SK-N-SH treated with all-trans-retinoic acid at 6 μM for 48 hours (cell line): ENCODE measurements around the gene CXCR5.

Source experiments
- ATAC-seq: fragments of 200-7000 bp; cut with Tn5 transposase; 3 replicates; pipeline ENCODE4 v1.9.1; 2020; ENCODE audit warnings: mild to moderate bottlenecking, moderate library complexity
- ARNTL ChIP-seq: fragments of 450-650 bp; formaldehyde crosslinking; IDR thresholded peaks from 2 replicates; pipeline ENCODE4 v1.5.0; 2020; ENCODE audit warnings: low read depth, mild to moderate bottlenecking, moderate library complexity, borderline replicate concordance
- BACH2 ChIP-seq: fragments of 250-450 bp; sonication (Bioruptor Pico); IDR thresholded peaks from 2 replicates; pipeline ENCODE4 v1.9.0; 2021; ENCODE audit warnings: mild to moderate bottlenecking, borderline replicate concordance
- CREB5 ChIP-seq: fragments of 250-450 bp; sonication (Bioruptor Pico); IDR thresholded peaks from 2 replicates; pipeline ENCODE4 v1.5.1; 2020; ENCODE audit warnings: low read depth, mild to moderate bottlenecking, moderate library complexity
- CSDC2 ChIP-seq: fragments of 250-450 bp; sonication (Bioruptor Pico); IDR thresholded peaks from 2 replicates; pipeline ENCODE4 v1.5.0; 2020; ENCODE audit warnings: mild to moderate bottlenecking, moderate library complexity
- ESRRG ChIP-seq: fragments of 250-450 bp; sonication (Bioruptor Pico); IDR thresholded peaks from 2 replicates; pipeline ENCODE4 v1.6.1; 2021; ENCODE audit warnings: mild to moderate bottlenecking
- GLIS3 ChIP-seq: fragments of 250-450 bp; sonication (Bioruptor Pico); IDR thresholded peaks from 2 replicates; pipeline ENCODE4 v1.5.0; 2020; ENCODE audit warnings: mild to moderate bottlenecking, moderate library complexity
- OSR1 ChIP-seq: fragments of 250-450 bp; sonication (Bioruptor Pico); IDR thresholded peaks from 2 replicates; pipeline ENCODE4 v1.8.0; 2022; ENCODE audit warnings: moderate library complexity, mild to moderate bottlenecking, inconsistent platforms
- RARB ChIP-seq: fragments of 250-450 bp; sonication (Bioruptor Pico); IDR thresholded peaks from 2 replicates; pipeline ENCODE4 v1.8.0; 2021; ENCODE audit warnings: mild to moderate bottlenecking, moderate library complexity
- SNAI2 ChIP-seq: fragments of 250-450 bp; sonication (Bioruptor Pico); IDR thresholded peaks from 2 replicates; pipeline ENCODE4 v1.5.0; 2020; ENCODE audit warnings: mild to moderate bottlenecking, moderate library complexity
- TCF4 ChIP-seq: fragments of 250-450 bp; sonication (Bioruptor Pico); IDR thresholded peaks from 2 replicates; pipeline ENCODE4 v1.8.0; 2021; ENCODE audit warnings: mild to moderate bottlenecking, moderate library complexity, borderline replicate concordance
- TOX ChIP-seq: fragments of 250-450 bp; sonication (Bioruptor Pico); IDR thresholded peaks from 2 replicates; pipeline ENCODE4 v1.8.0; 2021; ENCODE audit warnings: mild to moderate bottlenecking, moderate library complexity, borderline replicate concordance
- ZC3H10 ChIP-seq: fragments of 250-450 bp; sonication (Bioruptor Pico); IDR thresholded peaks from 2 replicates; pipeline ENCODE4 v1.5.1; 2021; ENCODE audit warnings: mild to moderate bottlenecking, moderate library complexity
- ZFP3 ChIP-seq: fragments of 250-450 bp; sonication (Bioruptor Pico); IDR thresholded peaks from 2 replicates; pipeline ENCODE4 v1.5.0; 2020; ENCODE audit warnings: mild to moderate bottlenecking, moderate library complexity
- ZFP30 ChIP-seq: fragments of 450-650 bp; formaldehyde crosslinking; IDR thresholded peaks from 2 replicates; pipeline ENCODE4 v1.5.0; 2022; ENCODE audit warnings: mild to moderate bottlenecking, moderate library complexity
- ZNF565 ChIP-seq: fragments of 450-650 bp; formaldehyde crosslinking; conservative IDR thresholded peaks from 2 replicates; pipeline ENCODE4 v1.5.0; 2020; ENCODE audit warnings: low read depth, mild to moderate bottlenecking, moderate library complexity
- ZNF70 ChIP-seq: fragments of 450-650 bp; formaldehyde crosslinking; IDR thresholded peaks from 2 replicates; pipeline ENCODE4 v1.5.0; 2020; ENCODE audit warnings: mild to moderate bottlenecking, moderate library complexity
- ZNF8 ChIP-seq: fragments of 450-650 bp; formaldehyde crosslinking; IDR thresholded peaks from 2 replicates; pipeline ENCODE4 v1.5.0; 2020; ENCODE audit warnings: mild to moderate bottlenecking, moderate library complexity
- TF ChIP-seq, protein P1 (sequence below): fragments of 250-450 bp; sonication (Bioruptor Pico); IDR thresholded peaks from 2 replicates; pipeline ENCODE4 v1.5.1; 2021; ENCODE audit warnings: mild to moderate bottlenecking, moderate library complexity
- TF ChIP-seq, protein P2 (sequence below): fragments of 250-450 bp; sonication (Bioruptor Pico); IDR thresholded peaks from 2 replicates; pipeline ENCODE4 v1.8.0; 2020; ENCODE audit warnings: mild to moderate bottlenecking, moderate library complexity, borderline replicate concordance
- TF ChIP-seq, protein P3 (sequence below): fragments of 250-450 bp; sonication (Bioruptor Pico); IDR thresholded peaks from 2 replicates; pipeline ENCODE4 v1.8.0; 2021; ENCODE audit warnings: low read depth, mild to moderate bottlenecking, moderate library complexity, borderline replicate concordance

CXCR5 gene

GRCh38 chr11:118888398-118888797 lies 4.7 kb downstream of the CXCR5 start (continued):
- TF ChIP-seq ESRRG, result no peak
- TF ChIP-seq BACH2, result no peak

- TF ChIP-seq TOX (CRISPR knock-in tag), result no peak
- TF ChIP-seq, protein P1, sequence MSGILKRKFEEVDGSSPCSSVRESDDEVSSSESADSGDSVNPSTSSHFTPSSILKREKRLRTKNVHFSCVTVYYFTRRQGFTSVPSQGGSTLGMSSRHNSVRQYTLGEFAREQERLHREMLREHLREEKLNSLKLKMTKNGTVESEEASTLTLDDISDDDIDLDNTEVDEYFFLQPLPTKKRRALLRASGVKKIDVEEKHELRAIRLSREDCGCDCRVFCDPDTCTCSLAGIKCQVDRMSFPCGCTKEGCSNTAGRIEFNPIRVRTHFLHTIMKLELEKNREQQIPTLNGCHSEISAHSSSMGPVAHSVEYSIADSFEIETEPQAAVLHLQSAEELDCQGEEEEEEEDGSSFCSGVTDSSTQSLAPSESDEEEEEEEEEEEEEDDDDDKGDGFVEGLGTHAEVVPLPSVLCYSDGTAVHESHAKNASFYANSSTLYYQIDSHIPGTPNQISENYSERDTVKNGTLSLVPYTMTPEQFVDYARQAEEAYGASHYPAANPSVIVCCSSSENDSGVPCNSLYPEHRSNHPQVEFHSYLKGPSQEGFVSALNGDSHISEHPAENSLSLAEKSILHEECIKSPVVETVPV (CRISPR knock-in tag), result no peak
- no peak for TF ChIP-seq ZC3H10 (CRISPR knock-in tag)
- no peak for TF ChIP-seq ZFP3
- TF ChIP-seq OSR1, result no peak
- no peak for TF ChIP-seq ARNTL (CRISPR knock-in tag)
- no peak for TF ChIP-seq BACH2
- no peak for TF ChIP-seq TCF4
- no peak for TF ChIP-seq ESRRG
- TF ChIP-seq SNAI2 (CRISPR knock-in tag), result no peak
- TF ChIP-seq ZNF8, result no peak
- TF ChIP-seq, all 23 proteins: peak for 0
- no peak for ATAC-seq
Measured at GRCh38 chr11:118889797-118890196, 6.1 kb downstream of the CXCR5 start.

DNA sequence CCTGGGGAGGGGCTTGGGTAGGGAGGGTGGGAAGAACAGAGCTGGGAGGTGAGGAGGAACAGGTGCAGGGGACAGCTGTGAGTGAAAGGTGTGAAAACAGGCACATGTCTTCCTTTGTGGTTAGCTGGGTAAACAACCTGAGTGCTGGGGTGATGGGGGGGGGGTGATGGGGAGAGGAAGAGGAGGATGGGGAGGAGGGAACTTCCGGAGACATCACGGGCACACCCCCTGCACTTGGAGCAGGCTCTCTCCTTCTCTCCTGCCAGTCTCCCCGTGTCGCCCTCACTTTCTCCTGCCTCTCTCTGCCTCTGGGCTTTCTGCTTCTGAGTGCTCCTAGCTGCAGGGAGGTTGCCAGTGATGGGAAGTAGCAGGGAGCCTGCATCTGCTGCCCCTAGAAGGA lies 8.8 kb downstream of the CXCR5 start:
- ATAC-seq, result no peak
- TF ChIP-seq ZNF565 (CRISPR knock-in tag) (no peak), ARNTL (CRISPR knock-in tag) (no peak), GLIS3 (no peak), SNAI2 (CRISPR knock-in tag) (no peak), RARB (CRISPR knock-in tag) (no peak), CREB5 (CRISPR knock-in tag) (no peak), TOX (CRISPR knock-in tag) (no peak), OSR1 (no peak), ZC3H10 (CRISPR knock-in tag) (no peak), ESRRG (no peak), TCF4 (no peak)
- TF ChIP-seq, protein P2, sequence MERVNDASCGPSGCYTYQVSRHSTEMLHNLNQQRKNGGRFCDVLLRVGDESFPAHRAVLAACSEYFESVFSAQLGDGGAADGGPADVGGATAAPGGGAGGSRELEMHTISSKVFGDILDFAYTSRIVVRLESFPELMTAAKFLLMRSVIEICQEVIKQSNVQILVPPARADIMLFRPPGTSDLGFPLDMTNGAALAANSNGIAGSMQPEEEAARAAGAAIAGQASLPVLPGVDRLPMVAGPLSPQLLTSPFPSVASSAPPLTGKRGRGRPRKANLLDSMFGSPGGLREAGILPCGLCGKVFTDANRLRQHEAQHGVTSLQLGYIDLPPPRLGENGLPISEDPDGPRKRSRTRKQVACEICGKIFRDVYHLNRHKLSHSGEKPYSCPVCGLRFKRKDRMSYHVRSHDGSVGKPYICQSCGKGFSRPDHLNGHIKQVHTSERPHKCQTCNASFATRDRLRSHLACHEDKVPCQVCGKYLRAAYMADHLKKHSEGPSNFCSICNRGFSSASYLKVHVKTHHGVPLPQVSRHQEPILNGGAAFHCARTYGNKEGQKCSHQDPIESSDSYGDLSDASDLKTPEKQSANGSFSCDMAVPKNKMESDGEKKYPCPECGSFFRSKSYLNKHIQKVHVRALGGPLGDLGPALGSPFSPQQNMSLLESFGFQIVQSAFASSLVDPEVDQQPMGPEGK (CRISPR knock-in tag), result no peak
- TF ChIP-seq, protein P3, sequence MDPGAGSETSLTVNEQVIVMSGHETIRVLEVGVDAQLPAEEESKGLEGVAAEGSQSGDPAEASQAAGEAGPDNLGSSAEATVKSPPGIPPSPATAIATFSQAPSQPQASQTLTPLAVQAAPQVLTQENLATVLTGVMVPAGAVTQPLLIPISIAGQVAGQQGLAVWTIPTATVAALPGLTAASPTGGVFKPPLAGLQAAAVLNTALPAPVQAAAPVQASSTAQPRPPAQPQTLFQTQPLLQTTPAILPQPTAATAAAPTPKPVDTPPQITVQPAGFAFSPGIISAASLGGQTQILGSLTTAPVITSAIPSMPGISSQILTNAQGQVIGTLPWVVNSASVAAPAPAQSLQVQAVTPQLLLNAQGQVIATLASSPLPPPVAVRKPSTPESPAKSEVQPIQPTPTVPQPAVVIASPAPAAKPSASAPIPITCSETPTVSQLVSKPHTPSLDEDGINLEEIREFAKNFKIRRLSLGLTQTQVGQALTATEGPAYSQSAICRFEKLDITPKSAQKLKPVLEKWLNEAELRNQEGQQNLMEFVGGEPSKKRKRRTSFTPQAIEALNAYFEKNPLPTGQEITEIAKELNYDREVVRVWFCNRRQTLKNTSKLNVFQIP (CRISPR knock-in tag), result no peak

DNA sequence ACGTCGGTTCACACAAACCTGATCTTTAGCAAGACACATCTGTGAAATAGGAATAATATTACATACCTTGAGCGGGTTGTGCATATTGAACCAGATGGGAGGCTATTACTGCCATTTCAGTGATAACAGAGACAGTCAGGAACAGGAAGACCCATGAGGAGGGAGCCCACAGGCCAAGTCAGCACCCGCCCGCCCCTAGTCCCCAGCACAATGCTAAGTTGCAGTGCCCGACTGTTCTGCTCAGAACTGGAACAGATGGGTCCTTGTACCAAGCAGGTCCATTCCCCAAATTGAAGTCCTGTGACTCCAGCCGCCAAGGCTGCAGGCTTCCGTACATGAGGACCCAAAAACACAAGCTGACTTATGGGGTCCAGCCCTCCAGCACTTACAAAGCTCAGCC lies 9.3 kb downstream of the CXCR5 start:
- TF ChIP-seq ZFP30 (no peak), ZNF70 (CRISPR knock-in tag) (no peak), ZNF565 (CRISPR knock-in tag) (no peak), CSDC2 (CRISPR knock-in tag) (no peak), RARB (CRISPR knock-in tag) (no peak), BACH2 (no peak)
- no peak for ATAC-seq

DNA sequence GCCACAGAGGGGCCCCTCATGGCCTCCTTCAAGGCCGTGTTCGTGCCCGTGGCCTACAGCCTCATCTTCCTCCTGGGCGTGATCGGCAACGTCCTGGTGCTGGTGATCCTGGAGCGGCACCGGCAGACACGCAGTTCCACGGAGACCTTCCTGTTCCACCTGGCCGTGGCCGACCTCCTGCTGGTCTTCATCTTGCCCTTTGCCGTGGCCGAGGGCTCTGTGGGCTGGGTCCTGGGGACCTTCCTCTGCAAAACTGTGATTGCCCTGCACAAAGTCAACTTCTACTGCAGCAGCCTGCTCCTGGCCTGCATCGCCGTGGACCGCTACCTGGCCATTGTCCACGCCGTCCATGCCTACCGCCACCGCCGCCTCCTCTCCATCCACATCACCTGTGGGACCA lies 10.0 kb downstream of the CXCR5 start:
- no peak for TF ChIP-seq ARNTL (CRISPR knock-in tag)
- TF ChIP-seq CREB5 (CRISPR knock-in tag), result no peak
- no peak for TF ChIP-seq TOX (CRISPR knock-in tag)
- no peak for ATAC-seq
